ENCODE data around the gene COIL. TPM values are rescaled to one million over a fixed set of nuclear protein-coding genes. Genes with fewer than 3 reads are reported as not detected.

COIL gene
- polyA plus RNA-seq, 3 donors, result 3.0 to 6.6 (median 5.3) TPM

GRCh38 chr17:56975656-56976055 is 14.8 kb upstream of the COIL start:
- peaks cover 0 to 2% (median 0%) of the 10 kb centered on the region in 3 donors for H3K27me3 Mint-ChIP-seq (ENCODE audit: low read depth in 3 of 3)
- no peak overlapping the region for H3K27ac ChIP-seq (ENCODE audit: low read depth in 1 of 2, low read length in 2 of 2)
- H3K4me3 Mint-ChIP-seq, result no peak overlapping the region
- peaks cover 24 to 33% of the 10 kb centered on the region in 2 donors for H3K4me1 ChIP-seq (ENCODE audit: control insufficient read depth in 1 of 2, insufficient read depth in 2 of 2, low read length in 2 of 2)
- no peaks in the 10 kb centered on the region for H4K20me1 ChIP-seq (ENCODE audit: insufficient read depth, low read length)
- H3K36me3 ChIP-seq (replicated peaks in 1 of 2; ENCODE audit: control insufficient read depth in 1 of 2, insufficient read depth in 2 of 2, low read length in 2 of 2), result peaks cover 0 to 5% of the 10 kb centered on the region in 2 donors
- no peak overlapping the region for H3K9ac ChIP-seq (ENCODE audit: insufficient read depth, low read length, poor library complexity, severe bottlenecking)
- peaks cover 26% of the 10 kb centered on the region for H3K4me1 Mint-ChIP-seq
- DNase-seq, result no peak
- no peak overlapping the region for H2AFZ ChIP-seq (ENCODE audit: insufficient read depth, low read depth, low read length, poor library complexity, severe bottlenecking)
- H3K27me3 ChIP-seq (ENCODE audit: control insufficient read depth in 2 of 2, insufficient read depth in 2 of 2, low read length in 2 of 2), result no peaks in the 10 kb centered on the region
- intact Hi-C loops (cut with micrococcal nuclease), result loop anchor here in 1 of 2 donors (5.0 kb wide), 1 partner anchor 143 kb away; the partner anchor contains the start of genes C17orf67 and DGKE
- no peak overlapping the region for H3K4me3 ChIP-seq (replicated peaks in 1 of 3; ENCODE audit: low read depth in 2 of 3, low read length in 3 of 3)
- no peak for TF ChIP-seq CTCF (IDR thresholded peaks at IDR 0.05)
- peaks cover 0 to 4% (median 0%) of the 10 kb centered on the region in 7 donors for H3K9me3 Mint-ChIP-seq
- H3K27ac Mint-ChIP-seq, result no peak overlapping the region
- WGBS (ENCODE audit: insufficient coverage), result 100% methylated on average over 1 of the region's 2 CpGs
- H3K9me3 ChIP-seq (replicated peaks in 1 of 2; ENCODE audit: control insufficient read depth in 1 of 2, insufficient read depth in 1 of 2, low read length in 2 of 2), result peaks cover 0 to under 1% of the 10 kb centered on the region in 2 donors
- H3K79me2 ChIP-seq (ENCODE audit: insufficient read depth, low read length), result peaks cover 27% of the 10 kb centered on the region
- peaks cover 0 to 6% of the 10 kb centered on the region in 2 donors for H3K36me3 Mint-ChIP-seq
- no peak overlapping the region for H3K4me2 ChIP-seq (replicated peaks; ENCODE audit: extremely low read depth, low read length, poor library complexity, severe bottlenecking)

- Histone ChIP-seq H3K4me2 (replicated peaks; ENCODE audit: extremely low read depth, low read length, poor library complexity, severe bottlenecking) (no peak overlapping the region), H3K4me3 (replicated peaks in 1 of 3; ENCODE audit: low read depth in 2 of 3, low read length in 3 of 3) (no peak overlapping the region), H3K36me3 (replicated peaks in 1 of 2; ENCODE audit: control insufficient read depth in 1 of 2, insufficient read depth in 2 of 2, low read length in 2 of 2) (no peaks in the 10 kb centered on the region), H2AFZ (ENCODE audit: insufficient read depth, low read depth, low read length, poor library complexity, severe bottlenecking) (no peak overlapping the region), H3K9me3 (replicated peaks in 1 of 2; ENCODE audit: control insufficient read depth in 1 of 2, insufficient read depth in 1 of 2, low read length in 2 of 2) (peaks cover 0 to 3% of the 10 kb centered on the region in 2 donors), H4K20me1 (ENCODE audit: insufficient read depth, low read length) (no peaks in the 10 kb centered on the region), H3K79me2 (ENCODE audit: insufficient read depth, low read length) (peaks cover 11% of the 10 kb centered on the region), H3K9ac (ENCODE audit: insufficient read depth, low read length, poor library complexity, severe bottlenecking) (no peak overlapping the region), H3K27me3 (ENCODE audit: control insufficient read depth in 2 of 2, insufficient read depth in 2 of 2, low read length in 2 of 2) (no peaks in the 10 kb centered on the region), H3K27ac (ENCODE audit: low read depth in 1 of 2, low read length in 2 of 2) (no peak overlapping the region), H3K4me1 (ENCODE audit: control insufficient read depth in 1 of 2, insufficient read depth in 2 of 2, low read length in 2 of 2) (peaks cover 11 to 17% of the 10 kb centered on the region in 2 donors)
- Mint-ChIP-seq H3K9me3 (peaks cover 0 to 7% (median 0%) of the 10 kb centered on the region in 7 donors), H3K27ac (no peak overlapping the region), H3K4me3 (no peak overlapping the region), H3K4me1 (peaks cover 13% of the 10 kb centered on the region), H3K27me3 (ENCODE audit: low read depth in 3 of 3) (peaks cover 0 to 2% (median 0%) of the 10 kb centered on the region in 3 donors), H3K36me3 (no peaks in the 10 kb centered on the region)
- WGBS (ENCODE audit: insufficient coverage), result 92% methylated on average over 2 of the region's 2 CpGs
- intact Hi-C loops (cut with micrococcal nuclease), result no loop called here
- no peak for TF ChIP-seq CTCF (IDR thresholded peaks at IDR 0.05)
- DNase-seq, result no peak
Observed at GRCh38 chr17:56974055-56974454, 13.2 kb upstream of the COIL start.
